ENCODE results near the gene ACACB. TPM values are rescaled to one million over a fixed set of nuclear protein-coding genes. Genes with fewer than 3 reads are reported as not detected.

ACACB gene
- total RNA-seq, 1 experiment from 2014 or later: 20.0 TPM

DNA sequence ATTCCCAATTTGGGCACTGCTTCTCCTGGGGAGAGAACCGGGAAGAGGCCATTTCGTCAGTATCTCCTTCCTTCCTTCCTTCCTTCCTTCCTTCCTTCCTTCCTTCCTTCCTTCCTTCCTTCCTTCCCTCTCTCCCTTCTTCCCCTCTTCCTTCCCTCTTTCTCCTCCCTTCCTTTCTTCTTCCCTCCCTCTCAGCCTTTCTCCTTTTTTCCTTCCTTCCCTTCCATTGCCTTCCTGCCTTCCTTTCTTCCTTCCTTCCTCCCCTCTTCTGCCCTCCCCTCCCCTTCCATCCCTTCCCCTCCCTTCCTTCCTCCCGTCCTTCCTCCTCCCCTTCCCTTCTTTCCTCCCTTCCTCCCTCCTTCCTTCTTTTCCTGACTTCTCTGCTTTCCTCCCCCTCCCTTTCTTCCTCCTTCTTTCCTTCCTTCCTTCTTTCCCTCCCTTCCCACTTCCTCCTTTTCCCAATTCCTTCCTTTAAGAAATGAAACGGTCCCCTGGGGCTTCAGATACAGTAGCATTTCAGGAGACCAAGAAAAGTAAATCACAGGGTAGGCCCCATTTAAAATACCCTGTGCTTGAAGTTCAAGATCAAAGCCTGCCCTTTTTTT lies 71.8 kb downstream of the ACACB start:
- DNase-seq (ENCODE audit: low spot score): no peak
- ChIA-PET CTCF (interaction anchor here (1.1 to 2.0 kb wide), 3 partner anchors 15 to 76 kb away, joined by 3 to 6 read pairs (median 5); no protein-coding TSS in a partner anchor), POLR2A (no interaction called here)
- no peak overlapping the region for H3K27ac Mint-ChIP-seq
- TF ChIP-seq ATF1 (CRISPR knock-in tag; IDR thresholded peaks at IDR 0.05): no peak
- TF ChIP-seq, protein P1, sequence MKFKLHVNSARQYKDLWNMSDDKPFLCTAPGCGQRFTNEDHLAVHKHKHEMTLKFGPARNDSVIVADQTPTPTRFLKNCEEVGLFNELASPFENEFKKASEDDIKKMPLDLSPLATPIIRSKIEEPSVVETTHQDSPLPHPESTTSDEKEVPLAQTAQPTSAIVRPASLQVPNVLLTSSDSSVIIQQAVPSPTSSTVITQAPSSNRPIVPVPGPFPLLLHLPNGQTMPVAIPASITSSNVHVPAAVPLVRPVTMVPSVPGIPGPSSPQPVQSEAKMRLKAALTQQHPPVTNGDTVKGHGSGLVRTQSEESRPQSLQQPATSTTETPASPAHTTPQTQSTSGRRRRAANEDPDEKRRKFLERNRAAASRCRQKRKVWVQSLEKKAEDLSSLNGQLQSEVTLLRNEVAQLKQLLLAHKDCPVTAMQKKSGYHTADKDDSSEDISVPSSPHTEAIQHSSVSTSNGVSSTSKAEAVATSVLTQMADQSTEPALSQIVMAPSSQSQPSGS (CRISPR knock-in tag; IDR thresholded peaks at IDR 0.05; ENCODE audit: borderline replicate concordance, low read depth): no peak
- TF ChIP-seq ZNF423 (CRISPR knock-in tag; IDR thresholded peaks at IDR 0.05): no peak
- TF ChIP-seq, protein P2, sequence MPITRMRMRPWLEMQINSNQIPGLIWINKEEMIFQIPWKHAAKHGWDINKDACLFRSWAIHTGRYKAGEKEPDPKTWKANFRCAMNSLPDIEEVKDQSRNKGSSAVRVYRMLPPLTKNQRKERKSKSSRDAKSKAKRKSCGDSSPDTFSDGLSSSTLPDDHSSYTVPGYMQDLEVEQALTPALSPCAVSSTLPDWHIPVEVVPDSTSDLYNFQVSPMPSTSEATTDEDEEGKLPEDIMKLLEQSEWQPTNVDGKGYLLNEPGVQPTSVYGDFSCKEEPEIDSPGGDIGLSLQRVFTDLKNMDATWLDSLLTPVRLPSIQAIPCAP (CRISPR knock-in tag; IDR thresholded peaks at IDR 0.05): no peak
- no peak for TF ChIP-seq GTF2I (CRISPR knock-in tag; conservative IDR thresholded peaks at IDR 0.05)
- TF ChIP-seq NFYB (CRISPR knock-in tag; conservative IDR thresholded peaks at IDR 0.05; ENCODE audit: low read depth): no peak
- no peak for TF ChIP-seq CREM (CRISPR knock-in tag; IDR thresholded peaks at IDR 0.05)
- TF ChIP-seq ETV6 (CRISPR knock-in tag; IDR thresholded peaks at IDR 0.05): no peak
- no peak for TF ChIP-seq ZNF121 (CRISPR knock-in tag; IDR thresholded peaks at IDR 0.05)
- TF ChIP-seq SMAD3 (CRISPR knock-in tag; IDR thresholded peaks at IDR 0.05; ENCODE audit: borderline replicate concordance): no peak
- no peak for TF ChIP-seq NR2C2 (CRISPR knock-in tag; IDR thresholded peaks at IDR 0.05)
- no peak for TF ChIP-seq TP53 (CRISPR knock-in tag; IDR thresholded peaks at IDR 0.05)
- TF ChIP-seq ESRRA (CRISPR knock-in tag; IDR thresholded peaks at IDR 0.05; ENCODE audit: borderline replicate concordance): no peak
- H3K9me3 Mint-ChIP-seq: no peaks in the 10 kb centered on the region
- peaks cover 6% of the 10 kb centered on the region; the same call in 1 of the 2 replicates for H3K36me3 Mint-ChIP-seq
- H3K27me3 Mint-ChIP-seq (ENCODE audit: low read depth): no peaks in the 10 kb centered on the region
- no peak for ATAC-seq
- no peak overlapping the region for H3K4me3 Mint-ChIP-seq
- no peaks in the 10 kb centered on the region for H3K4me1 Mint-ChIP-seq

DNA sequence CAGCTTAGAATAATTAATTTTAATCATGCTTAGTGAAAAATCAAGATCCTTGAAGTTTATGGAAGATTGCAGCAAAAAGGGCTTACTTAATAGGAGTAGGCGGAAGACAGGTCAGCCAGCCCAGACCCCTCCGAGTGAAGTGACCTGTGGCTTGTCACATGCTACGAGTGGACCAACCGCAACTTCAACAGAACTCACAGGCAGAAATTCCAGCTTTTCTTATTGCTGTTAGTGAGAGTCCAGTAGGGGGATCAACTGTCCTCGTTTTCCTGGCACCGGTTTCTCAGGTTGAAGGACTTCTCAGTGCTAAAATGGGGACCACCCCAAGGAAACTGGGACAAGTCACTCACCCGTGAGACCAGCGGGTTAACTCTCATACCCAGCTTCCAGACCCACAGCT lies 72.9 kb downstream of the ACACB start:
- Mint-ChIP-seq H3K27ac (no peak overlapping the region), H3K9me3 (no peaks in the 10 kb centered on the region), H3K27me3 (ENCODE audit: low read depth) (no peaks in the 10 kb centered on the region), H3K36me3 (peaks cover 6% of the 10 kb centered on the region; the same call in 1 of the 2 replicates), H3K4me1 (no peaks in the 10 kb centered on the region), H3K4me3 (no peak overlapping the region)
- TF ChIP-seq RORB (CRISPR knock-in tag; IDR thresholded peaks at IDR 0.05): no peak
- no peak for TF ChIP-seq ELF4 (CRISPR knock-in tag; IDR thresholded peaks at IDR 0.05; ENCODE audit: low read depth)
- TF ChIP-seq RELA (CRISPR knock-in tag; IDR thresholded peaks at IDR 0.05; ENCODE audit: borderline replicate concordance): no peak
- TF ChIP-seq, protein P3, sequence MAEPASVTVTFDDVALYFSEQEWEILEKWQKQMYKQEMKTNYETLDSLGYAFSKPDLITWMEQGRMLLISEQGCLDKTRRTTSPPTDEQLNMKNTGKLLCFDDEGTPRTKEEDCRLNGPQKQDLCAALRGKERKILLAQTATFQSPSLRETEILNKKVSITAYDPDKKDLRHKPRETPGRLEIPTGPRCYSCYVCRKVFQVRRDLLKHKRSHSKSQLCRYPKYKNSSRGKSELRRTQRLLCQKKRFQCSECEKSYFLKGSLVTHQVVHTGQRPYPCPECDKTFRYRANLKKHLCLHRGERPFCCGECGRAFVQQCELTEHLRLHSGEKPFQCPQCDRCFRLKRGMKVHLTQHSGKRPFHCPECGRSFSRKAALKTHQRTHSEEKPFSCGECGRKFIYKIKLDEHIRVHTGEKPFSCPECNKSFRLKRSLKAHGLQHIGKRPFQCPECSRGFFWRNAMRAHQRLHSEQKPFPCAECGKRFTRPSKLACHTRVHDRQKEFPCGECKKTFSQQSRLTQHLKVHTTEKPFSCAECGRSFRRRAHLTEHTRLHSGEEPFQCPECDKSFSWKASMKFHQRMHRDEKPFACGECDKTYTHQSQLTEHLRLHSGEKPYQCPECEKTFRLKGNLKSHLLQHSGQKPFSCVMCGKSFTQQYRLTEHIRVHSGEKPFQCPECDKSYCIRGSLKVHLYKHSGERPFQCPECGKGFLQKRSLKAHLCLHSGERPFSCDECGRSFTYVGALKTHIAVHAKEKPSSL (CRISPR knock-in tag; conservative IDR thresholded peaks at IDR 0.05): no peak
- DNase-seq (ENCODE audit: low spot score): no peak
- POLR2A ChIA-PET: no interaction called here
- CTCF ChIA-PET: interaction anchor here (1.4 to 2.0 kb wide), 2 partner anchors 14 to 27 kb away, joined by 5 to 6 read pairs; no protein-coding TSS in a partner anchor
- ATAC-seq: no peak; the same call in 1 of the 2 replicates

DNA sequence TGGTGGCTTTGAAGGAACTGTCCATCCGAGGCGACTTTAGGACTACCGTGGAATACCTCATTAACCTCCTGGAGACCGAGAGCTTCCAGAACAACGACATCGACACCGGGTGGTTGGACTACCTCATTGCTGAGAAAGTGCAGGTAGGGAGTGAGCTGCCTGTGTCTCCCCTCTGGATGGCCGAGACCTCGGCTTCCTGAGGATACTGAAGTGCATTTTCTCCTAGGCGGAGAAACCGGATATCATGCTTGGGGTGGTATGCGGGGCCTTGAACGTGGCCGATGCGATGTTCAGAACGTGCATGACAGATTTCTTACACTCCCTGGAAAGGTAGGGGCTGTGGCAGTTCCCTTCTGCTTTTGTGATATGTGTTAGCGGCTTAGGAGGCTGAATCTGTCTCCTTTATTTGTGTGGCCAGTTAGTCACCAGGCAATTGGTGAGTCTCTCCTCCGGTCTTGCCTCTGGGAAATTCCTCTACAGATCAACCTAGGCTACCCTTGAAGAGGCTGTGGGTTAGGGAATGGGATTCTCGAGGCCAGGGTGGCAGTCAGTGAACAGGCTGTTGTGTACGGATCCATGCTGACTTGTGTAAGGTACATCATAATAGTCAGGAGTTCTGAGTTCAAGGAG lies 75.3 kb downstream of the ACACB start:
- Mint-ChIP-seq H3K27ac (no peak overlapping the region), H3K36me3 (peaks cover 14% of the 10 kb centered on the region; the same call in 1 of the 2 replicates), H3K4me1 (no peaks in the 10 kb centered on the region), H3K9me3 (no peaks in the 10 kb centered on the region), H3K27me3 (ENCODE audit: low read depth) (no peaks in the 10 kb centered on the region), H3K4me3 (no peak overlapping the region)
- POLR2A ChIA-PET: no interaction called here
- ATAC-seq (no peak), DNase-seq (ENCODE audit: low spot score) (no peak)
- CTCF ChIA-PET: no interaction called here
- TF ChIP-seq ELF4 (CRISPR knock-in tag; IDR thresholded peaks at IDR 0.05; ENCODE audit: low read depth) (no peak), SOX15 (CRISPR knock-in tag; IDR thresholded peaks at IDR 0.05) (no peak), JAZF1 (CRISPR knock-in tag; IDR thresholded peaks at IDR 0.05) (no peak), ZNF423 (CRISPR knock-in tag; IDR thresholded peaks at IDR 0.05) (no peak), NFATC4 (CRISPR knock-in tag; IDR thresholded peaks at IDR 0.05) (no peak), SP1 (CRISPR knock-in tag; conservative IDR thresholded peaks at IDR 0.05) (no peak), MYBL2 (CRISPR knock-in tag; IDR thresholded peaks at IDR 0.05) (no peak), KAT7 (CRISPR knock-in tag; IDR thresholded peaks at IDR 0.05; ENCODE audit: borderline replicate concordance) (no peak), NR3C1 (CRISPR knock-in tag; conservative IDR thresholded peaks at IDR 0.05; ENCODE audit: low read depth) (no peak), FOXP1 (CRISPR knock-in tag; IDR thresholded peaks at IDR 0.05; ENCODE audit: borderline replicate concordance) (no peak), NFYB (CRISPR knock-in tag; conservative IDR thresholded peaks at IDR 0.05; ENCODE audit: low read depth) (no peak)
- TF ChIP-seq, protein P3 (CRISPR knock-in tag; conservative IDR thresholded peaks at IDR 0.05): no peak
- TF ChIP-seq, protein P4, sequence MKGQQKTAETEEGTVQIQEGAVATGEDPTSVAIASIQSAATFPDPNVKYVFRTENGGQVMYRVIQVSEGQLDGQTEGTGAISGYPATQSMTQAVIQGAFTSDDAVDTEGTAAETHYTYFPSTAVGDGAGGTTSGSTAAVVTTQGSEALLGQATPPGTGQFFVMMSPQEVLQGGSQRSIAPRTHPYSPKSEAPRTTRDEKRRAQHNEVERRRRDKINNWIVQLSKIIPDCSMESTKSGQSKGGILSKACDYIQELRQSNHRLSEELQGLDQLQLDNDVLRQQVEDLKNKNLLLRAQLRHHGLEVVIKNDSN (CRISPR knock-in tag; IDR thresholded peaks at IDR 0.05): no peak
